Transverse colon (tissue), 4 donors: ENCODE measurements around the gene RPL5.

Experiments used
- CTCF ChIP-seq, 5 experiments: fragments of 200-600 bp in 3 of 5; fragments of 450-650 bp in 2 of 5; sonication (generic) in 3 of 5; IDR thresholded peaks; 1 replicate in 2 of 5; 2 replicates in 3 of 5; pipeline ENCODE4 v1.5.1; 2016 to 2017; ENCODE audit warnings: antibody characterized with exemption in 5 of 5, inconsistent platforms in 3 of 5, mild to moderate bottlenecking in 2 of 5, moderate library complexity in 1 of 5
- EP300 ChIP-seq: sonication (generic); formaldehyde crosslinking; IDR thresholded peaks from one replicate; pipeline ENCODE4 v1.6.1; 2017; ENCODE audit warnings: antibody characterized with exemption, low read depth
- POLR2AphosphoS5 ChIP-seq, 3 donors: sonication (generic); formaldehyde crosslinking; IDR thresholded peaks; one replicate each; pipeline ENCODE4 v1.6.1; 2016; ENCODE audit warnings: antibody characterized with exemption in 3 of 3

GRCh38 chr1:92882819-92883218, 51.0 kb downstream of the RPL5 start:
- TF ChIP-seq EP300 (no peak), POLR2AphosphoS5 (IDR thresholded peaks at IDR 0.05) (no peak), CTCF (IDR thresholded peaks at IDR 0.05) (no peak)
